K562 (cell line): Measurements from ENCODE around the gene TFDP1. TPM values are rescaled to one million over a fixed set of nuclear protein-coding genes. Genes with fewer than 3 reads are reported as not detected.

Experiments used
- ATAC-seq: fragments of 200-7000 bp; cut with Tn5 transposase; 3 replicates; pipeline ENCODE4 v1.9.1; 2020; ENCODE audit warnings: moderate library complexity
- BruUV-seq: library from RNA; stranded (reverse); fragments of 400-500 nt; replicated peaks from 2 replicates; lab custom pipeline; 2021; lab: Mats Ljungman, UMichigan
- CTCF ChIA-PET: fragments of 300-600 bp; formaldehyde crosslinking; extraction: SDS; loops from one replicate; lab custom pipeline; 2021; ENCODE audit warnings: low intra/inter-chr PET ratio; lab: Yijun Ruan, JAX
- POLR2A ChIA-PET: fragments of 300-600, 350-650 bp; sonication (Branson Sonifier 250); formaldehyde crosslinking; extraction: SDS; loops from one replicate; lab custom pipeline; 2021; ENCODE audit warnings: antibody characterized with exemption, inconsistent platforms; lab: Yijun Ruan, JAX
- DNase-seq, 4 experiments: peaks; one replicate each; pipeline versions ENCODE4 v3.0.0 to v3.0.0-alpha.2; 2011 to 2018; ENCODE audit warnings: low spot score in 3 of 4, mixed read lengths in 3 of 4; ENCODE audit errors: extremely low read depth in 1 of 4
- FAIRE-seq: peaks from 2 replicates; lab custom pipeline; 2011; peaks lifted over from hg19 to GRCh38; lab: Jason Lieb, UNC
- H2AFZ ChIP-seq: 2 replicates; pipeline ENCODE4 v1.6.0; 2011; ENCODE audit warnings: low read depth, low read length, control low read depth, inconsistent platforms
- H3K27ac ChIP-seq: fragments of 200-600 bp; 3 replicates; pipeline ENCODE4 v1.8.0; 2011; ENCODE audit warnings: low read depth, mild to moderate bottlenecking, control low read depth, inconsistent platforms, low read length, moderate library complexity, mixed read lengths; ENCODE audit errors: extremely low read depth
- H3K27me3 ChIP-seq, 2 experiments: fragments of 300-600 bp in 1 of 2; 2 replicates in 1 of 2; 3 replicates in 1 of 2; pipeline versions ENCODE4 v1.6.0 to v1.8.0; 2011; ENCODE audit warnings: inconsistent platforms in 2 of 2, low read length in 2 of 2, mild to moderate bottlenecking in 1 of 2, mixed read lengths in 1 of 2, moderate library complexity in 1 of 2; ENCODE audit not compliant: control insufficient read depth in 2 of 2, insufficient read depth in 2 of 2
- H3K36me3 ChIP-seq: fragments of 300-600 bp; 3 replicates; pipeline ENCODE4 v1.8.0; 2011; ENCODE audit warnings: mild to moderate bottlenecking, low read length, inconsistent platforms; ENCODE audit not compliant: control insufficient read depth, insufficient read depth
- H3K4me1 ChIP-seq, 2 experiments: fragments of 200-600 bp in 1 of 2; replicated peaks in 1 of 2; 2 replicates in 1 of 2; 3 replicates in 1 of 2; pipeline versions ENCODE4 v1.5.1 to v1.8.0; 2011; ENCODE audit warnings: inconsistent platforms in 2 of 2, low read length in 2 of 2, mild to moderate bottlenecking in 1 of 2, mixed read lengths in 1 of 2, moderate library complexity in 1 of 2; ENCODE audit not compliant: control insufficient read depth in 2 of 2, insufficient read depth in 2 of 2
- H3K4me2 ChIP-seq: 2 replicates; pipeline ENCODE4 v1.6.1; 2011; ENCODE audit warnings: low read length, control low read depth, inconsistent platforms, mixed read lengths; ENCODE audit not compliant: insufficient read depth
- H3K4me3 ChIP-seq: fragments of 200-600 bp; sonication (generic), shearing (Covaris generic); 2 replicates; pipeline ENCODE4 v1.5.1; 2016; ENCODE audit warnings: control low read depth, inconsistent platforms
- H3K79me2 ChIP-seq: fragments of 200-600 bp; 3 replicates; pipeline ENCODE4 v1.8.0; 2011; ENCODE audit warnings: low read length, inconsistent platforms; ENCODE audit not compliant: control insufficient read depth, insufficient read depth
- H3K9ac ChIP-seq, 2 experiments: 2 replicates each; pipeline versions ENCODE4 v1.6.0 to v1.6.1; 2011; ENCODE audit warnings: low read depth in 2 of 2, low read length in 2 of 2, control low read depth in 1 of 2, inconsistent platforms in 1 of 2, mild to moderate bottlenecking in 1 of 2, mixed read lengths in 1 of 2; ENCODE audit not compliant: insufficient read depth in 1 of 2
- H3K9me1 ChIP-seq: one replicate; pipeline ENCODE4 v1.6.0; 2011; ENCODE audit warnings: inconsistent platforms, mild to moderate bottlenecking, low read length, moderate library complexity; ENCODE audit not compliant: control insufficient read depth, insufficient read depth
- H3K9me3 ChIP-seq: replicated peaks from 2 replicates; pipeline ENCODE4 v1.5.1; 2011; ENCODE audit warnings: low read depth, low read length, inconsistent platforms; ENCODE audit not compliant: control insufficient read depth, insufficient read depth
- H4K20me1 ChIP-seq: replicated peaks from 2 replicates; pipeline ENCODE4 v1.6.1; 2011; ENCODE audit warnings: low read length, inconsistent platforms, mixed read lengths; ENCODE audit not compliant: control insufficient read depth, insufficient read depth
- CBX8 ChIP-seq: fragments of 200-600 bp; sonication (generic); IDR thresholded peaks from 2 replicates; pipeline ENCODE4 v1.6.1; 2012; ENCODE audit warnings: borderline replicate concordance, mixed run types, low read depth, mild to moderate bottlenecking, moderate library complexity, mixed read lengths, low read length, control low read depth, inconsistent platforms; ENCODE audit not compliant: poor library complexity, severe bottlenecking; ENCODE audit errors: extremely low read depth
- POLR2A ChIP-seq: fragments of 450-650 bp; conservative IDR thresholded peaks from 2 replicates; pipeline ENCODE4 v1.6.1; 2016
- WGBS: fragments of 100-300 bp; shearing (Covaris generic); methylation state at CpG from one replicate; pipeline ENCODE4 v1.1.6; 2016; ENCODE audit warnings: low coverage, mixed read lengths; ENCODE audit not compliant: insufficient coverage; ENCODE audit errors: missing lambda C conversion rate; 5-methylcytosine and 5-hydroxymethylcytosine counted together
- in situ Hi-C: fragments of 300-500 bp; cut with MboI; formaldehyde crosslinking; loops from 4 replicates; pipeline ENCODE4 v1.15.0; 2018; ENCODE audit warnings: inconsistent platforms, mixed read lengths
- intact Hi-C: fragments of 100-400 bp; cut with micrococcal nuclease; formaldehyde crosslinking; loops from 2 replicates; pipeline ENCODE4 v1.14.2; 2022
- polyA plus RNA-seq, 8 experiments: library from polyadenylated mRNA; depleted of rRNA in 4 of 8; stranded (reverse) in 5 of 8; unstranded in 3 of 8; fragments of >200 nt; fragmentation: Nextera tagmentation in 2 of 8; fragmentation: Illumina TruSeq in 1 of 8; extraction: Ambion mirVana in 2 of 8; extraction: Trizol in 1 of 8; gene quantifications; 2 replicates each; pipeline versions ENCODE4 v1.2.1 to v1.2.3, GENCODE V29; 2011 to 2014; ENCODE audit warnings: inconsistent platforms in 1 of 8, missing spikeins in 1 of 8
- total RNA-seq, 7 experiments: library from RNA; depleted of rRNA in 6 of 7; stranded (reverse); fragments of >200 nt in 6 of 7; fragmentation: Illumina TruSeq in 2 of 7; extraction: Trizol in 2 of 7; gene quantifications; 2 replicates each; pipeline versions ENCODE4 v1.2.1 to v1.2.3, GENCODE V29; 2011 to 2021; ENCODE audit warnings: low replicate concordance in 1 of 7
- TF ChIP-seq, protein P1 (sequence below): fragments of 250-450 bp; sonication (Bioruptor Pico); IDR thresholded peaks from 2 replicates; pipeline ENCODE4 v1.9.0; 2021; ENCODE audit warnings: mild to moderate bottlenecking, inconsistent platforms
- TF ChIP-seq, protein P2 (sequence below): fragments of 250-450 bp; sonication (Bioruptor Pico); IDR thresholded peaks from 2 replicates; pipeline ENCODE4 v1.4.0; 2020; ENCODE audit warnings: borderline replicate concordance
- TF ChIP-seq, protein P3 (sequence below): fragments of 450-650 bp; IDR thresholded peaks from 2 replicates; pipeline ENCODE4 v1.6.1; 2016; ENCODE audit warnings: mild to moderate bottlenecking, moderate library complexity

Gene TFDP1
- total and polyA plus RNA-seq, 9 of the 15 experiments (the other 6 are each of a cell fraction or from before 2014, with no cell fraction given) = 33.8 to 145 (median 69.1) TPM

DNA sequence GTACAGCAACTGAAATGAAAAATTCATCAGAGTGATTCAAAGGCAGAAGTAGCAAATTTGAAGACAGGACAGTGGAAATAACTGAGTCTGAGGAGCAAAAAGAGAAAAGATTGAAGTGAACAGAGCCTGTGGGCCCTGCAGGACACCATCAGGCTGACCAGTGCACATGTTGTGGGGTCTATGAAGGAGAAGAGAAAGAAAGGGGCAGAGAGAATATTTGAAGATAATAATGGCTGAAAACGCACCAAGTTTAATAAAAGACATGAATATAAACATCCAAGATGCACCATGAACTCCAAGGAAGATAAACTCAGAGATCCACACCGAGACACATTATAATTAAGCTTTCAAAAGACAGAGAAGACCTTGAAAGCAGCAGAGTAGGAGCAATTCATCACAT lies 58.0 kb downstream of the TFDP1 start:
- ChIA-PET POLR2A (interaction anchor here (1.6 kb wide), 1 partner anchor 21 kb away, joined by 4 read pairs; no protein-coding TSS in a partner anchor), CTCF (interaction anchor here (0.7 kb wide), 1 partner anchor 58 kb away, joined by 3 read pairs; no protein-coding TSS in a partner anchor)
- intact Hi-C loops (no loop called here), in situ Hi-C loops (no loop called here)
- Histone ChIP-seq H3K9ac (no peak overlapping the region), H3K9me1 (no peaks in the 10 kb centered on the region), H3K4me1 (no peaks in the 10 kb centered on the region), H3K27ac (no peak overlapping the region), H4K20me1 (no peaks in the 10 kb centered on the region), H3K9me3 (peaks cover 5% of the 10 kb centered on the region), H3K79me2 (no peaks in the 10 kb centered on the region), H3K36me3 (peaks cover 39% of the 10 kb centered on the region), H3K4me2 (no peak overlapping the region), H3K27me3 (no peaks in the 10 kb centered on the region), H3K4me3 (no peak overlapping the region), H2AFZ (no peak overlapping the region)
- ATAC-seq (no peak), FAIRE-seq (no peak), DNase-seq (no peak)
- TF ChIP-seq CBX8 (no peak), POLR2A (peak; percentile 27; the same call in 1 of the 2 replicates)
- TF ChIP-seq, protein P1, sequence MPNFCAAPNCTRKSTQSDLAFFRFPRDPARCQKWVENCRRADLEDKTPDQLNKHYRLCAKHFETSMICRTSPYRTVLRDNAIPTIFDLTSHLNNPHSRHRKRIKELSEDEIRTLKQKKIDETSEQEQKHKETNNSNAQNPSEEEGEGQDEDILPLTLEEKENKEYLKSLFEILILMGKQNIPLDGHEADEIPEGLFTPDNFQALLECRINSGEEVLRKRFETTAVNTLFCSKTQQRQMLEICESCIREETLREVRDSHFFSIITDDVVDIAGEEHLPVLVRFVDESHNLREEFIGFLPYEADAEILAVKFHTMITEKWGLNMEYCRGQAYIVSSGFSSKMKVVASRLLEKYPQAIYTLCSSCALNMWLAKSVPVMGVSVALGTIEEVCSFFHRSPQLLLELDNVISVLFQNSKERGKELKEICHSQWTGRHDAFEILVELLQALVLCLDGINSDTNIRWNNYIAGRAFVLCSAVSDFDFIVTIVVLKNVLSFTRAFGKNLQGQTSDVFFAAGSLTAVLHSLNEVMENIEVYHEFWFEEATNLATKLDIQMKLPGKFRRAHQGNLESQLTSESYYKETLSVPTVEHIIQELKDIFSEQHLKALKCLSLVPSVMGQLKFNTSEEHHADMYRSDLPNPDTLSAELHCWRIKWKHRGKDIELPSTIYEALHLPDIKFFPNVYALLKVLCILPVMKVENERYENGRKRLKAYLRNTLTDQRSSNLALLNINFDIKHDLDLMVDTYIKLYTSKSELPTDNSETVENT (CRISPR knock-in tag) = no peak
- TF ChIP-seq, protein P2, sequence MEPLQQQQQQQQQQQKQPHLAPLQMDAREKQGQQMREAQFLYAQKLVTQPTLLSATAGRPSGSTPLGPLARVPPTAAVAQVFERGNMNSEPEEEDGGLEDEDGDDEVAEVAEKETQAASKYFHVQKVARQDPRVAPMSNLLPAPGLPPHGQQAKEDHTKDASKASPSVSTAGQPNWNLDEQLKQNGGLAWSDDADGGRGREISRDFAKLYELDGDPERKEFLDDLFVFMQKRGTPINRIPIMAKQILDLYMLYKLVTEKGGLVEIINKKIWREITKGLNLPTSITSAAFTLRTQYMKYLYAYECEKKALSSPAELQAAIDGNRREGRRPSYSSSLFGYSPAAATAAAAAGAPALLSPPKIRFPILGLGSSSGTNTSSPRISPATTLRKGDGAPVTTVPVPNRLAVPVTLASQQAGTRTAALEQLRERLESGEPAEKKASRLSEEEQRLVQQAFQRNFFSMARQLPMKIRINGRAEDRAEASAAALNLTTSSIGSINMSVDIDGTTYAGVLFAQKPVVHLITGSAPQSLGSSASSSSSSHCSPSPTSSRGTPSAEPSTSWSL (CRISPR knock-in tag) = no peak
- TF ChIP-seq, protein P3, sequence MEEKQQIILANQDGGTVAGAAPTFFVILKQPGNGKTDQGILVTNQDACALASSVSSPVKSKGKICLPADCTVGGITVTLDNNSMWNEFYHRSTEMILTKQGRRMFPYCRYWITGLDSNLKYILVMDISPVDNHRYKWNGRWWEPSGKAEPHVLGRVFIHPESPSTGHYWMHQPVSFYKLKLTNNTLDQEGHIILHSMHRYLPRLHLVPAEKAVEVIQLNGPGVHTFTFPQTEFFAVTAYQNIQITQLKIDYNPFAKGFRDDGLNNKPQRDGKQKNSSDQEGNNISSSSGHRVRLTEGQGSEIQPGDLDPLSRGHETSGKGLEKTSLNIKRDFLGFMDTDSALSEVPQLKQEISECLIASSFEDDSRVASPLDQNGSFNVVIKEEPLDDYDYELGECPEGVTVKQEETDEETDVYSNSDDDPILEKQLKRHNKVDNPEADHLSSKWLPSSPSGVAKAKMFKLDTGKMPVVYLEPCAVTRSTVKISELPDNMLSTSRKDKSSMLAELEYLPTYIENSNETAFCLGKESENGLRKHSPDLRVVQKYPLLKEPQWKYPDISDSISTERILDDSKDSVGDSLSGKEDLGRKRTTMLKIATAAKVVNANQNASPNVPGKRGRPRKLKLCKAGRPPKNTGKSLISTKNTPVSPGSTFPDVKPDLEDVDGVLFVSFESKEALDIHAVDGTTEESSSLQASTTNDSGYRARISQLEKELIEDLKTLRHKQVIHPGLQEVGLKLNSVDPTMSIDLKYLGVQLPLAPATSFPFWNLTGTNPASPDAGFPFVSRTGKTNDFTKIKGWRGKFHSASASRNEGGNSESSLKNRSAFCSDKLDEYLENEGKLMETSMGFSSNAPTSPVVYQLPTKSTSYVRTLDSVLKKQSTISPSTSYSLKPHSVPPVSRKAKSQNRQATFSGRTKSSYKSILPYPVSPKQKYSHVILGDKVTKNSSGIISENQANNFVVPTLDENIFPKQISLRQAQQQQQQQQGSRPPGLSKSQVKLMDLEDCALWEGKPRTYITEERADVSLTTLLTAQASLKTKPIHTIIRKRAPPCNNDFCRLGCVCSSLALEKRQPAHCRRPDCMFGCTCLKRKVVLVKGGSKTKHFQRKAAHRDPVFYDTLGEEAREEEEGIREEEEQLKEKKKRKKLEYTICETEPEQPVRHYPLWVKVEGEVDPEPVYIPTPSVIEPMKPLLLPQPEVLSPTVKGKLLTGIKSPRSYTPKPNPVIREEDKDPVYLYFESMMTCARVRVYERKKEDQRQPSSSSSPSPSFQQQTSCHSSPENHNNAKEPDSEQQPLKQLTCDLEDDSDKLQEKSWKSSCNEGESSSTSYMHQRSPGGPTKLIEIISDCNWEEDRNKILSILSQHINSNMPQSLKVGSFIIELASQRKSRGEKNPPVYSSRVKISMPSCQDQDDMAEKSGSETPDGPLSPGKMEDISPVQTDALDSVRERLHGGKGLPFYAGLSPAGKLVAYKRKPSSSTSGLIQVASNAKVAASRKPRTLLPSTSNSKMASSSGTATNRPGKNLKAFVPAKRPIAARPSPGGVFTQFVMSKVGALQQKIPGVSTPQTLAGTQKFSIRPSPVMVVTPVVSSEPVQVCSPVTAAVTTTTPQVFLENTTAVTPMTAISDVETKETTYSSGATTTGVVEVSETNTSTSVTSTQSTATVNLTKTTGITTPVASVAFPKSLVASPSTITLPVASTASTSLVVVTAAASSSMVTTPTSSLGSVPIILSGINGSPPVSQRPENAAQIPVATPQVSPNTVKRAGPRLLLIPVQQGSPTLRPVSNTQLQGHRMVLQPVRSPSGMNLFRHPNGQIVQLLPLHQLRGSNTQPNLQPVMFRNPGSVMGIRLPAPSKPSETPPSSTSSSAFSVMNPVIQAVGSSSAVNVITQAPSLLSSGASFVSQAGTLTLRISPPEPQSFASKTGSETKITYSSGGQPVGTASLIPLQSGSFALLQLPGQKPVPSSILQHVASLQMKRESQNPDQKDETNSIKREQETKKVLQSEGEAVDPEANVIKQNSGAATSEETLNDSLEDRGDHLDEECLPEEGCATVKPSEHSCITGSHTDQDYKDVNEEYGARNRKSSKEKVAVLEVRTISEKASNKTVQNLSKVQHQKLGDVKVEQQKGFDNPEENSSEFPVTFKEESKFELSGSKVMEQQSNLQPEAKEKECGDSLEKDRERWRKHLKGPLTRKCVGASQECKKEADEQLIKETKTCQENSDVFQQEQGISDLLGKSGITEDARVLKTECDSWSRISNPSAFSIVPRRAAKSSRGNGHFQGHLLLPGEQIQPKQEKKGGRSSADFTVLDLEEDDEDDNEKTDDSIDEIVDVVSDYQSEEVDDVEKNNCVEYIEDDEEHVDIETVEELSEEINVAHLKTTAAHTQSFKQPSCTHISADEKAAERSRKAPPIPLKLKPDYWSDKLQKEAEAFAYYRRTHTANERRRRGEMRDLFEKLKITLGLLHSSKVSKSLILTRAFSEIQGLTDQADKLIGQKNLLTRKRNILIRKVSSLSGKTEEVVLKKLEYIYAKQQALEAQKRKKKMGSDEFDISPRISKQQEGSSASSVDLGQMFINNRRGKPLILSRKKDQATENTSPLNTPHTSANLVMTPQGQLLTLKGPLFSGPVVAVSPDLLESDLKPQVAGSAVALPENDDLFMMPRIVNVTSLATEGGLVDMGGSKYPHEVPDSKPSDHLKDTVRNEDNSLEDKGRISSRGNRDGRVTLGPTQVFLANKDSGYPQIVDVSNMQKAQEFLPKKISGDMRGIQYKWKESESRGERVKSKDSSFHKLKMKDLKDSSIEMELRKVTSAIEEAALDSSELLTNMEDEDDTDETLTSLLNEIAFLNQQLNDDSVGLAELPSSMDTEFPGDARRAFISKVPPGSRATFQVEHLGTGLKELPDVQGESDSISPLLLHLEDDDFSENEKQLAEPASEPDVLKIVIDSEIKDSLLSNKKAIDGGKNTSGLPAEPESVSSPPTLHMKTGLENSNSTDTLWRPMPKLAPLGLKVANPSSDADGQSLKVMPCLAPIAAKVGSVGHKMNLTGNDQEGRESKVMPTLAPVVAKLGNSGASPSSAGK = peak; percentile 48
- BruUV-seq = no TSS peak
- WGBS = 100% methylated on average over 2 of the region's 2 CpGs
